ENCODE data around the gene WDR17.

DNA sequence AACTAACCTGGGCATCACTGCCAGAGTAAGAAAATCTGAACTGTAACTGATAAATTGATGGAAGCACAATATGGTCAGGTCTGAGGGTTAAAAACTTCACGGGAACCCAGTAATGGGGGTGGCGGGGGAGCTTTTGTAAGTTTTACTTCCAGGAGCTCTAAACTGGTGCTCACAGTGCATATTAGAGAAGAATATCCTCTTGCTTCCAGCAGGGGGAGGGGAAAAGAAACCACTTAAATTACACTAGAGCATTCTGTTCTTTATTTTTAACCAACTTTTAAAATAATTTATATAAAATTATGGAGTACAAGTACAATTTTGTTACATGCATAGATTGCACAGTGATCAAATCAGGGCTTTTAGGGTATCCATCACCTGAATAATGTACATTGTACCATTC lies 33.7 kb downstream of the WDR17 start:
- TF ChIP-seq, protein P1, sequence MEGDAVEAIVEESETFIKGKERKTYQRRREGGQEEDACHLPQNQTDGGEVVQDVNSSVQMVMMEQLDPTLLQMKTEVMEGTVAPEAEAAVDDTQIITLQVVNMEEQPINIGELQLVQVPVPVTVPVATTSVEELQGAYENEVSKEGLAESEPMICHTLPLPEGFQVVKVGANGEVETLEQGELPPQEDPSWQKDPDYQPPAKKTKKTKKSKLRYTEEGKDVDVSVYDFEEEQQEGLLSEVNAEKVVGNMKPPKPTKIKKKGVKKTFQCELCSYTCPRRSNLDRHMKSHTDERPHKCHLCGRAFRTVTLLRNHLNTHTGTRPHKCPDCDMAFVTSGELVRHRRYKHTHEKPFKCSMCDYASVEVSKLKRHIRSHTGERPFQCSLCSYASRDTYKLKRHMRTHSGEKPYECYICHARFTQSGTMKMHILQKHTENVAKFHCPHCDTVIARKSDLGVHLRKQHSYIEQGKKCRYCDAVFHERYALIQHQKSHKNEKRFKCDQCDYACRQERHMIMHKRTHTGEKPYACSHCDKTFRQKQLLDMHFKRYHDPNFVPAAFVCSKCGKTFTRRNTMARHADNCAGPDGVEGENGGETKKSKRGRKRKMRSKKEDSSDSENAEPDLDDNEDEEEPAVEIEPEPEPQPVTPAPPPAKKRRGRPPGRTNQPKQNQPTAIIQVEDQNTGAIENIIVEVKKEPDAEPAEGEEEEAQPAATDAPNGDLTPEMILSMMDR (IDR thresholded peaks at IDR 0.05; ENCODE audit: extremely low read depth in 1 of 2, insufficient read depth in 1 of 2, low read depth in 1 of 2, low read length in 2 of 2): no peak
- TF ChIP-seq POLR2AphosphoS5 (IDR thresholded peaks at IDR 0.05; ENCODE audit: insufficient read depth, low read depth, low read length) (no peak), EZH2 (IDR thresholded peaks at IDR 0.05; ENCODE audit: borderline replicate concordance, low read depth, low read length, severe bottlenecking) (no peak)

Data from endothelial cell of umbilical vein (primary cell).